ENCODE data around the gene ASL.
"Not testable (repeated sequence)": the region's sequence is repeated elsewhere in the genome, so short reads cannot be mapped to it uniquely, and the experiment has no call there.

The ASL gene

DNA sequence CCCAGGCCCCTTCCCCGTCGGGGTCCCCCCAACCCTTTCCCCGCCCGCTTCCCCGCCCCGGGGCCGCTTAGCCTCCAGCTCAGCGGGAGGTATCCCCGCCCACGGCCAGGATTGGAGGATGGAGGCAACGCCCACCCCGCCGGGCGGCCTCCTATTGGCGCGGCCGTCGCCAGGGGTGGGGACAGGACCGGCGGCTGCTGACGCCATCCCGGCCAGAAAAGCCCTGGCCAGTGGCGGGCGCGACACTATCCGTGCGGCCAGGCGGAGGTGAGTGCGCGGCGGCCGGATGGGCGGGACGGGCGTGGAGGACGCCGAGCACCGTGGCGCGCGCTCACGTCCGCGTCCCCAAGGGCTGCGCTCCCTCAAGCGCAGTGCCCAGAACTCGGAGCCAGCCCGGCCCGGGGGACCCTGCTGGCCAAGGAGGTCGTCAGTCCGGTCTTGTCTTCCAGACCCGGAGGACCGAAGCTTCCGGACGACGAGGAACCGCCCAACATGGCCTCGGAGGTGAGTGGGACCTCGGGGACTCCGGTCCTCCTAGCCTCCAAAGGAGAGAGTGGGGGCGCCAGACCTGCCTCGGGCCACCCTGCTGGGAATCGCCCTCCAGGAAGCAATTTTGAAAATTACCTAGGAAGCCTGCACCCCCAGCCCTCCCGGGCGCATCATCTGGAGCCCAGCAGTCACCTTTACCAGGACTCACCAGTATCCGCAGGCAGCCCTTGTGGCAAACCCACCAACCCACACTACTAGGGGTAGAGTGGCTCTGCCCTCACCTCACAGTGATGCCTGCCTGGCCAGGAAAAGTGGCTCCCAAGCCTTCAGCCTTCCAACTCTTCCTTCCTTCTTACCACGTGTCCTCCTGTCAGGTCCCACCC is at the start of gene ASL:
TSS of gene ASL (plus strand) at position 230 of the 872 bp plus-strand sequence. CDS start at position 493, 263 bp downstream.
- DNase-seq = peak; percentile 88

DNA sequence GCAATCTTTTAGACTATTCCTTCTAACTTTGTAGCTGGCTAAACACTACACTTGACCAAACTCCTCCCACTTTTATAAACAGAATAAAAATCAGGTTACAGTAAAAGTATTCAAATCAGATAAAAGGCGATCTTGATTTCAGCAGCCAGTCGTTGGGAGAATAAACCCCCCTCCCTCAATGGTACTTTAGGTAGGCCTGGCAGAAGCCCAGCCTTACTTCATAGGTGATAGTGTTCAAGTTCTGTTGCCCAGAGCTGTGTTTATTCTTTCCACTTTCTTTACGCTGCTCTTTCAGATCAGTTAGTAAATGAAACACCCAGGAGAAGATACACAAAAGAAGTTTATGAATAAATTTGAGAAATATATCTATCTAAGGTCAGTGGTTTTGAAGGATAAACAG is 47.3 kb upstream of the ASL start:
- not testable (repeated sequence) for DNase-seq

DNA sequence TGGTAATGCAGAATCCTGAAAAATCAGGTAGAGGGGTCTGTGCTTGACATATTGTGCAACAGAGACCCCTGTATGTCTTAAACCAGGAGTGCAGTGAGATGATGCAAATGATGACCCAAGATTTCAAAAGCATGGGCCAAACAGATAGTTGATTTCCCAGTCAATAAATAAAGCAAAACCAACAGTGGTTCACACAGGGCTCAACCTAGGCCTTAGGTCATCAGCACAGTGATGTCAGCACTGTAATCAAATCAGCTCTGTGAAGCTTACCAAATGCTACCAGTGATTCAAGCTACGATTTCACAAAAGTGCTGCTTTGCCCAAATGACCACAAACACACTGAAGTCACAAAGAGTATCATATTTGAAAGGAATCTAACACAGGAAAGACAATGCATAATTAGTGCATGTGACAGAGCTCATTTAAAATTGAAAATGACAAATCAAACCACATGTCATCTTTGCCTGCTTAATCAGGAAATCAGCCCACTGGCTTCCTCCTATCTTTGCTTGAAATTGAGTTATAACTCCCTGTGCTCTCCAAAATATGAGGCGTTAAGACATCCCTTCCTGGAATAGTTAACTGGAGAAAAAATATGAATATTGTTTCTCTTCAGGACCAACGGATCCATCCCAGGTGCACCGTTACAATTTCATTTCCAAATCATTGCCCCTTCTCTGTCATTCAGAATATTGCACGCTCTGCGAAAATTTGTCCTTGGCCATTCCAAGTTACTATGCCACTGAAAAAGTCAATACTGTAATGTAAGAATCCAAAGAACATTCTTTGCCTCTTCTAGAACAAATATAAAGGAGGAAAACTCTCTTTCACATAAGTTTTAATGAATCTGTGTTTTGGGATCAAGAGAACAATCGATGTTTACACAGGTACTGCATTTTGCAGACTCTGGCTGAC is 41.9 kb upstream of the ASL start:
- no peak for DNase-seq

DNA sequence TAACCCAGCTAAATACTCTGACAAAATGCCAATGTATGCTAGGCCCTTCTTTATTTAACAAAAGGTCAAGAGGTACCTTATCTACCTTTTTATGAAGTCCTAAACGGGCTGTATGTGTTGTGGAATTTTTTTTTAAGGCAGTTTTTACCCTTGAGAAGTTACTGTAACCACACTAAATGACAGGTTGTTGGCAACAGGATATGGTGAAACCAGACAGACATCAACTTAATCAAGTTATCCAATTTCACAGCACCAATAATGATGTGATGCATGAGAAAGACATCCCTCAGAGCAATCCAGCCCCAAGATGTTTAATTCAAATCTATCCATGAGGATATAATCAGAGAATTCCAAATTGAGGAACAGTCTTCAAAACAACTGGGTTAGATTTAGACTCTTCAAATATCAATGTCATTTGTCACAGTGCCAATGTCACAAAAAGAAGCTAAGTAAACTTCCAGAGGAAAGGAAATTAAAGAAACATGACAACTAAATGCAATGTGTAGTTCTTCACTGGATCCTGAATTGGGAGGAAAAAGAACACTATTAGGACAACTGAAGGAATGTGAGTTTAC is 41.1 kb upstream of the ASL start:
- DNase-seq = not testable (repeated sequence)

DNA sequence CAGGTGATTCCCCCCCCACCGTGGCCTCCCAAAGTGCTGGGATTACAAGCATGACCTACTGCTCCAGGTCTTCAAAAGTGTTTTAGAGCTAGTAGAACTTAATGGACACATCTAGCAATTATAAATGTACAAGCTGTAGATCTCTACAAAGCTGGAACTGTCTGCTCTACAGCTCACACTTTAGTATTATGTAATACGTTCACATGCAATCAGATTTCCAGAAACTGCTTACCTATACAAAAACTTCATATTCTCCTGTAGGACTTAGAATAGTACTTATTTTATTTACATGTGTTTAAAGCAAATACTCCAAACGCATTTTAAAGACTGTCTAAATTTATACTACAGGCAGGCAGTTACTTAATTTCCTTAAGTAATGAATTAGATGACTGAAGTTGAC is 39.2 kb upstream of the ASL start:
- DNase-seq = no peak

DNA sequence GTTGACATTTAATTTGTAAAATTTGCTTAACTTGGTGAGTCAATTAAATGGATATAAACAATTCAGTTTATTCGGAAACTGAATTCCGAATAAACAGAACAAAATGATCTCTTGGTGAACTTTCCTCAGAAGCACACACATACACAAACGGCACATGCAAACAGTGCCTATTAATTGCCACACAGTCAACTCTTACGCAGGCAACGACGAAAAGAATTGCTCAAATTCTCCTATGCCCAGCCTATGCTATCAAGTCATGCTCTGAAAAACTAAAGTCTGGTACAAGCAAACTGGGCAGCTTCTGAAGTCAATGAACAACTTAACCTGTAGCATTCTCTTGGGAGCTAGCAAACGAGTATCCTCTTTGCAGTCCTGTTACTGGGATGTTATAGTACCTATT is 38.8 kb upstream of the ASL start:
- no peak for DNase-seq

DNA sequence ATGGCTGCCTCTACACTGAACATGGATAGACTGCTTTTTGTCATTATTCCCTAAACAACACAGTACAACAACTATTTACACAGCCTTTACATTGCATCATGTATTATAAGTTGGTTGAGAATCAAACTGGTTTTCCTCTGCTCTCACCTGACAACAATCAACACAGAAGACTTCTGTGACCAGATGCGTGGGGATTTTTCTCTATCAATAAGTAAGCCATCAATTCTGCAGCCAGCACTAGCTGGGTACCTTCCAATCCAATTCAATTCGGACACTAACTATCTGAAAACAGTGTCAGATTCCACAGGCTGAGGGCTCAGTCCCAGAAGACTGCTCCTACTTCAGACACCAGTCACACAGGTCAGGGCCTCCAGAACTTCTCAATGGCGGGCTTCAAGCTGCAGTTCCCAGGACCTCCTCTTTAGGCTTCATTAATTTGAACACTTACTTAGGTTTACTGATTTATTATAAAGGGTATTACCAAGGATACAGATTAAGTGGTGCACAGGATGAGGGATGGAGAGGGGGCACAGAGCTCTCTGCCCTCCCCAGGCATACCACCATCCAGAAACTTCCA is 36.4 kb upstream of the ASL start:
- DNase-seq = no peak

DNA sequence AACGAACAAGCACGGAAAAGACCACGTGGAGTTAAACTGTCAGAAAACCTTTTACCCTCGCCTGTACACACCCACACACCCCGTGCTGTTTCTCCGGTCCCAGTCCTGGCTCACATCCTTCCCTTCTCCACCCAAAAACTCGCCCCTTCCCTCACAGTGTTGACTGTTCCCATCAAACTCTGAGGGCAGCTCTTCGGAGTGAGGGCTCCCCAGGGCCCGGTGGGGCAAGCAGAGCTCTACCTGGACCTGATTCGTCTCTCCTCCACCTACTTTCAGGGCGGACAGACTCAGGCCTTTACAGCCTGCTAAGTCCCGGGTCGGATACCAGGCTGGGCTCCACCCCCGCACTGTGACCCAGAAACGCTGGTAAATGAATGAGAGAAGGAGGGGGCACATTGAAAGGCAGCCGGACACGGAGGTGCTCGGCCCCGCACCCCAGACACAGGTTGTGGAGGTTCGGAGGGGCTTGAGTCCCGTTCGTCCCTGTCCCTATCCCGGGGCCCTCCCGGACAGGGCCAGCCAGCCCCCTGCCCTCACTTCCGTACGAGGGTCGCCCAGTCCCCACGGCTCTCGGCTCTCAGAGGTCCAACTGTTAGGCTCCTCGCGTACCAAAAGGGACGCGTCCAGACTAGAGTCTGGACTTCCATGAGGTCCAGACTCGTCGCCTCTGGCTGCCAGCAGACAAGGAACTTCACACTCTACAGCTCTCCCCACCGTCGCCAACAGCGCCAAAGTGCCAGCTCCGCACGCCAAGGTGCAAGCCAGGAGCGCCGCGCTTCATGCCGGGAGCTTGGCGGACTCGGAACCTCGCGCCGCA is 31.7 kb upstream of the ASL start:
- no peak for DNase-seq

DNA sequence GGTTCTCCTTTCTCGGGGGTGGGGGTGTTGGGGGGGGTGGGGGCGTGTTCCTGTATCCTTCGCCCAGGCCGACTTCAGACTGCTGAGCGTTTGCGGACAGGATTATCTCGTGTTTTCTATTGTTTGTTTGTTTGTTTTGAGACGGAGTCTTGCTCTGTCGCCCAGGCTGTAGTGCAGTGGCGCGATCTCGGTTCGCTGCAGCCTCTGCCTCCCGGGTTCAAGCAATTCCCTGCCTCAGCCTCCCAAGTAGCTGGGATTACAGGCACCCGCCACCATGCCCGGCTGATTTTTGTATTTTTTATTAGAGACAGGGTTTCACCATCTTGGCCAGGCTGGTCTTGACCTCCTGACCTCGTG is 31.1 kb upstream of the ASL start:
- DNase-seq = not testable (repeated sequence)

DNA sequence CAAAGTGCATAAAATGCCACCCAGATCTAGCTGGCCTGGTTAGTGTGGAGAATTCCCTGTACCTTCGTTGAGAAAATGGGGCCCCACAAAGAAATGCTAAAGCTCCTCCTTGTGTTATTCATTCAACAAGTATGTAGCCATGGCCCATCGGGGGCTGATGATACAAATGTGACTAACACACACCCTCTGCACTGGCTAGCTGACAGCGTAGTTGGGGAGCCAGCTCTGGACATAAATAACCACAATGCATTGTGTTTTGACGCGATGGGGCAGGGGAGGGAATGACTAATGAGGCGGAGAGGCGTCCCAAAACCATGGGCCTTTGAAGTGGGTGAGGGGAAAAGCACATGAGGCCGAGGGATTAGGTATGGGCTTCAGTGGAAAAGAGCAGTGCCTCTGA is 28.2 kb upstream of the ASL start:
- no peak for DNase-seq

DNA sequence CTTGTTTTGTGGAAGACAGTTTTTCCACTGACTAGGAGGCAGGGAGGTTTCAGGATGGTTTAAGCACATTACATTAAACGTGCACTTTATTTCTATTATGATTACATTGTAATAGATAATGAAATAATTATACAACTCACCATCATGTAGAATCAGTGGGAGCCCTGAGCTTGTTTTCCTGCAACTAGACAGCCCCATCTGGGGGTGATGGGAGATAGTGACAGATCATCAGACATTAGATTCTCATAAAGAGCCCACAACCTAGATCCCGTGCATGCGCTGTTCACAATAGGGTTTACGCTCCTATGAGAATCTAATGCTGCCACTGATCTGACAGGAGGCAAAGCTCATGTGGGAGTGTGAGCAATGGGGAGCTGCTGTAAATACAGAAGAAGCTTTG is 25.7 kb upstream of the ASL start:
- DNase-seq = not testable (repeated sequence)

DNA sequence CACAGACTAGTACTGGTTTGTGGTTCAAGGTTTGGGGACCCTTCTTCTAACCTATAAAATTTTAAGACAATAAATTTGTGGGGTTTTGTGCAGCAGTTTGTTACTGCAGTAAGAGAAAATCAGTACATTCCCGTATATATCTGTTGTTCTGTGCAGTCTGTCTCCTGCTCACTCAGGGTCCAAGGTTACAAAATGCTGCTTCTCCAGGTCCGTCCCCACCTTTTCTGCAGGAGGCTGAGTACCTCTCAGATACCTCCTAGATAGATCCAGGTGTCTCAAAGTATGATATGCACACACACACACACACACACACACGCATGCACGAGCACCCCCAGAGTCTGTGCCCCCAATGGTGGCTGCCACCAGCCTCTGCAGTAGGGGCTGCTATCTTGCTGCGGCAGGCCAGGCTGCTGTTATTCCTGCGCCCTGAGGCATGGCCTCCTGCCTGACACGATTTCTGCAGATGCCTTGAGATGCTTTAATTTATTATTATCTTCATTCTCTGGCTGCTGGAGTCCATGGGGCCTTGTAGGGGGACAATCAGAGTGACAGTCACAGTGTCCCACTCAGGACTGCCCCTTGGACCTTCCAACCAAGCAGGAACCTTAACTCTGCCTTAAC is 25.2 kb upstream of the ASL start:
- no peak for DNase-seq

DNA sequence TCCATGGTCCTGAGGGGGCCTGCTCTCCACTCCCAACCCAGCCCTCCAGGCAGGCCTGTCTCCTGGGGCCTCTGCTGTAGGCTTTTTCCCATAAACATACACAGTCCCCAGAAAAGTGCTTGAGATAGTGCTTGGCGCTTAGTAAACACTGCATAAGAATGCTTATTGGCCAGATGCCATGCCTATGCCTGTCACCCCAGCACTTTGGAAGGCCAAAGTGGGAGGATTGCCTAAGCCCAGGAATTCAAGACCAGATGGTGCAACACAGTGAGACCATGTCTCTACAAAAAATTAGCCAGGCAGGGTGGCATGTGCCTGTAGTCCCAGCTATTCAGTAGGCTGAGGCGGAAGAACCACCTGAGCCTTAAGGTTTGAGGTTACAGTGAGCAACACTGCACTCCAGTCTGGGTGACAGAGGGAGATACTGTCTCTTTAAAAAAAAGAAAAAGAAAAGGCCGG is 24.6 kb upstream of the ASL start:
- DNase-seq = no peak

DNA sequence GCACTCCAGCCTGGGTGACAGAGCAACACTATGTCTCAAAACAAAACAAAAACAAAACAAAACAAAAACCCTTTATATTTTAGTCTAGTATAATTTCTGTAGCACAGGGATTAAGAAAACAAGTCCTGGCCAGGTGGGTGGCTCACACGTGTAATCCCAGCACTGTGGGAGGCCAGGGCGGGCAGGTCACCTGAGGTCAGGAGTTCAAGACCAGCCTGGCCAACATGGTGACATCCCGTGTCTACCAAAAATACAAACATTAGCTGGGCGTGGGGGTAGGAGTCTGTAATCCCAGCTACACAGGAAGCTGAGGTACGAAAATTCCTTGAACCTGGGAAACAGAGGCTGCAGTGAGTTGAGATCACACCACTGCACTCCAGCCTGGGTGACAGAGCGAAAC is 23.2 kb upstream of the ASL start:
- DNase-seq = no peak

DNA sequence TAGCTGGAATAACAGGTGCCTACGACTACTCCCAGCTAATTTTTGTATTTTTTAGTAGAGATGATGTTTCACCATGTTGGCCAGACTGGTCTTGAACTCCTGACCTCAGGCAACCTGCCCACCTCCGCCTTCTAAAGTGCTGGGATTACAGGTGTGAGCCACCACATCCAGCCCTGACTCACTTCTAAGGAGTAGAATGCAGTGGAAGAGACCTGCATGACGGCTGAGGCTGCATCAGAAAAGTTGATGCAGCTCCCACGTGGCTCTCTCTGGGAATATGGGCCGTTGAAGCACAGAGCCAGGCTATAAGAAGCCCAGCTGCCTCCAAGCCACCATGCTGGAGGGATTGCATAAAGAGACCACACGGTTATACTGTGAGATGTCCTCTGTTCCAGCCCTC is 21.6 kb upstream of the ASL start:
- no peak for DNase-seq

DNA sequence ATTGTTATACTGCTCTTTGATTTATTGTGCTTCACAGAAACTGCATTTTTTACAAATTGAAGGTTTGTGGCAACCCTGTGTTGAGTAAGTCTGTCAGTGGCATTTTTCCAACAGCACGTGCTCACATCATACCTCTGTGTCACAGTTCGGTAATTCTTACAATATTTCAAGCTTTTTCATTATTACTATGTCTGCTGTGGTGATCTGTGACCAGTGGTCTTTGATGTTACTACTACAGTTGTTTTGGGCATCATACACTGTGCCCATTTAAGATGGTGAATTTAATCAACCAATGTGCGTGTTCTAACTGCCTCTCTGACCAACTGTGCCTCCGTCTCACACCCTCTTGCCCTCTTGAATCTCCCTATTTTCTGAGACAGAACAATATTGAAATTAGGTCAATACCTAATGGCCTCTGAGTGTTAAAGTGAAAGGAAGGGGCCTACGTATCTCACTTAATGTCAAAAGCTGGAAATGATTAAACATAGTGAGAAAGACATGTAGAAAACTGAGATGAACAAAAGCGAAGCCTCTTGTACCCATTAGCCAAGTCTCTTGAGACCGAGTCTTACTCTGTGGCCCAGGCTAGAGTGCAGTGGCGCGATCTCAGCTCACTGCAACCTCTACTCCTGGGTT is 20.2 kb upstream of the ASL start:
- no peak for DNase-seq

DNA sequence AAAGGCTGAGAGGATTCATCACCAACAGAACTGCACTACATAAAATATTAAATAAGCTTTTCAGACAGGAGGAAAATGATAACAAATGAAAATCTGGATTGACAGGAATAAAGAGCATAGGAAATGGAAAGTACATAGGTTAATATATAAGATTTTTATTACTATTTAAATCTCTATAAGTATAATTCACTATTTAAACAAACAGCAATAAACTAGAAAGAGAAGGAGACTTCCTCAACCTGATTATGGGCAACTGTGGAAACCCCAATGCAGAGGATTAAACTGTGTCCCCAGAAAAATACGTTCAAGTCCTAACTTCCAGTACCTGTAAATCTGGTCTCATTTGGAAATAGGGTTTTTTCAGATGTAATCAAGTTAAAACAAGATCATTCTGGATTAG is 14.8 kb upstream of the ASL start:
- DNase-seq = no peak

DNA sequence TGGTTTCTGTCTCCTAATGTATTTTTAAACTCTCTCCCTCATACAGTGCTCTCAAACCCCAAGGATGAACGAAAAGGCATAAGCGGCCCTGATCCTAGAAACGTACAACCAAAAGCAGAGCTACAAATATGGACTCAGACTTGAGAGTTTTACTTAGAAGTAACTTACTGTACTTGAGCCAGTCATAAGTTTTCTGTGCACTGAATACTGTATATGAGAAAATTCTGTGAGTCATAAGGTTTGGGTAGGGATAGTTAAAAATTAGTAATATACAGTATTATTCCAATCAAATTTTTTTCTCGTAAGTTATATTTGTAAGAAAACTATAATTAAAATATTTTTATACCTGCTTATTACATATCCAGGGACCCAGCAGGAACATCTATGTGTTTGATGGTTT is 5.9 kb upstream of the ASL start:
- DNase-seq = no peak

DNA sequence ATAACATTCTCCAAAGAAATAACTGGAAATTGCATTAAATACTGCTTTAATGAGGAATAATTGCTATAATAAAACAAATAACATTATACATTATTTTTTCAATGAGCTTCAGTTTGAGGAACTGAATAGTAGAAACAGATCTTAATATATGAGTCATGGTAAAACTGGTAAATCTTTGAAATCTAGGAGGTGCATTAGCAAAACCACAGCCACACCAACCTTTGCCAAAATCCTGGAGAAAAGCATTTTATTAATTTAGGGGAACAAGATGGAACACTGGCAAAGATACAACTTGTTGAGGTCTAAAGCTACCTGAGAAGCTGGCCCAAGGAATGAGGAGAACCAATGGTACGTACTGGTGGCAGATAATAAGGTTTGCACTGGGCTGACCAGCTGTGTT is 5.4 kb upstream of the ASL start:
- DNase-seq = no peak

DNA sequence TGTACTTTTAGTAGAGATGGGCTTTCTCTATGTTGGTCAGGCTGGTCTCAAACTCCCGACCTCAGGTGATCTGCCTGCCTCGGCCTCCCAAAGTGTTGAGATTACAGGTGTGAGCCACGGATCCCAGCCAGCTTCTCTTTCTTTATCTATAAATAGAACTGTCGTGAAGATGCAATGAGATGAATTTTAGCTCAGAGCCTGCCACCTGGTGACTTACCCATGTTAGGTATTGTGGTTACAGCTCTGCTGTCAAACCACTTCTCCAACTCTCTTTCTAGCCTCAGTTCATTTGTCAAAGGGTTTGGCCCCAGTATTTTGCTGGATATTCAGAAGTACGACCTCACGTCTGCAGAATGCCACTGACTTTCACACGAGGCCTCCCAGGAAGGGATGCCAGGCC is 3.4 kb upstream of the ASL start:
- not testable (repeated sequence) for DNase-seq
